ENCODE results near the gene KIF12.

Gene KIF12

DNA sequence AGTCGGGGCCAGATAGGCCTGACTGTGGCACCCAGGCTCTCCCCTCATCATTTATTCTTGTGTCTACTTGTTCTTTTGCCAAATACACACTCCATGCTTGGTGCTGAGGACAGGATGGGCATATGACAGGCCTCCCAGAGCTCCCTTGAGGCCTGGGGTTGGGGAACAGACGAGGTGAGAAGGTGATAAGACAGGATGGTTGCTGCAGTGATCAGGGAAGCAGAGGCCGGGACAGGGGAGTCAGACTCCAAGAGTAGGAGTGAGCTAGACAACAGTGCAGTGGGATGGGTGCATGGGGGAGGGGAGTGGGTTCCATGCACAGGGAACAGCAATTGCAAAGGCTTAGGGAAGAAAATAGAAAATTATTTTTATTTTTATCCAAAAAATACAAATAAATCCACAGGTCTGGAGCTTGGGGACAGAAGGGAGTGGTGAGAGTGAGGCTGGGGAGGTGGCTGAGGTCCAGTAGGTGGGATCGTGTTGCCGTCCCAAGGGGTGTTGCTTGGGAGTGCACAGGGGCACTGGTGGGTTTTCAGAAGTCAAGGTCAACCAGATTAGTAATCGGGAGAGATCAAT, 17.6 kb downstream of the KIF12 start:
- H3K27ac ChIP-seq (ENCODE audit: low read length): peak overlapping the region; percentile 51

DNA sequence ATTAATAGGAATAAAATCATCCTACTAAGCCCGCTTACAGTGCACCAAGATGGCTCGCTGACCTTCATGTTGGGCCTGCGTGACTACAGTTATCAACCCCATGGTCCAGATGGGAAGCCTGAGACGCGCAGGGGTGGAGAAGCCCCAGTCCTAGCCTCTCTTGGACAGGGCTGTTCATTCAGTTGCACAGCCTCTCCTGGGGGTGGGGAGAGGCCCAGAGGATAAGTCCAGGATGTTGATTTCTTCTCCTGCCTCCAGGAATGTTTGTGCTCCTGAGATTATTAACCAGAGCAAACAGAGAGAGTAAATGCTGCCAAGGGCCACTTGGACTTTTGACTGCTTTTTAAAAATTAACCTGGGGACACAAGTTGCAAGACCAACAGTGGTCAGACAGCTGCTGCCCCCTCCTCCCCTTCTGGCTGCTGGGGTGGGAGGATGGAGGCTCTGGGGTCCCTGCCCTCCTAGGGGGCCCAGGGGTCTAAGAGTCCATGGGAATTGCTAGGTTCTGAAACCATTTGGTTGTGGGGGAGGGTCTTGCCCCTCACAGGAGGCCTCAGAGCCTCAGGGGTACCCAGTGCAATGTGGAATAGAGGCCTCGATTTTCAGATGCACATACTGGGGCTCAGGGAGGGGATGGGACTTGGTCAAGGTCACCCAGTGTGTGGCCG, 18.2 kb downstream of the KIF12 start:
- Histone ChIP-seq H3K27me3 (ENCODE audit: low read depth, low read length) (peaks cover 6% of the 10 kb centered on the region), H3K4me3 (ENCODE audit: low read depth in 1 of 2, low read length in 2 of 2) (no peak overlapping the region), H3K4me1 (ENCODE audit: control insufficient read depth in 1 of 2, insufficient read depth in 2 of 2, low read length in 2 of 2) (peaks cover 0 to 3% of the 10 kb centered on the region in 2 donors), H3K27ac (ENCODE audit: low read length) (peak overlapping the region; percentile 51), H3K36me3 (ENCODE audit: control insufficient read depth in 1 of 2, insufficient read depth in 2 of 2, low read length in 2 of 2) (no peaks in the 10 kb centered on the region), H3K9me3 (ENCODE audit: control insufficient read depth in 1 of 2, low read length in 2 of 2) (no peaks in the 10 kb centered on the region)

More for the DNA sequence above, 17.6 kb downstream of the KIF12 start:
- Histone ChIP-seq H3K9me3 (ENCODE audit: control insufficient read depth in 1 of 2, low read length in 2 of 2) (no peaks in the 10 kb centered on the region), H3K4me1 (ENCODE audit: control insufficient read depth in 1 of 2, insufficient read depth in 2 of 2, low read length in 2 of 2) (peaks cover 0 to 3% of the 10 kb centered on the region in 2 donors), H3K4me3 (ENCODE audit: low read depth in 1 of 2, low read length in 2 of 2) (no peak overlapping the region), H3K36me3 (ENCODE audit: control insufficient read depth in 1 of 2, insufficient read depth in 2 of 2, low read length in 2 of 2) (no peaks in the 10 kb centered on the region), H3K27me3 (ENCODE audit: low read depth, low read length) (peaks cover 3% of the 10 kb centered on the region)

DNA sequence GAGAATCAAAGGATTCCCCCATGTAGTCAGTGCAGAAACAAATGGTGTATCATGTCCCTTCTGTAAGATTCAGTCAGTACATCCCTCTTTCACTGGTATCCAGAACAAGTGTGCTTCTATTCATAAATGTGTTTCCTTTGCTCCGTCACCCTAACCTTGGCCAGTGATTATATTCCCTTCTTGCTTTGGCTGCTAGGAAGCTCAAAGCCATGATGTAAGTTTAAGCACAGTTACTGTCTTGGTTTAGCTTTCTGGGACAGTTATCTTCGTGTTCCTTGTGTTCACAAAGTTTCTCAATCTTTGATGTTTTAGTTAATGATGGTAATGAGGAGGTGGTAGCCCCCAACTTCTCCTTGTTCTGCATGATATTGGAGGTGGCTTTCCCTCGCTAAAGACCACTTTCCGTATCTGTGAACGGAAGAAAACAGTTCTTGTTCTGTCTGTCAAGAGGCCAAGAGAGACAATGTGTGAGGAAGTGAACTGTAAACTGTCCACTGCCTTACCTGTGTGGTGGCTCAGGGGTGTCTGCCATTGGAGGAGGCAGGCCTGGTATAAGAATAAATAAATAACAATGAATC, 18.8 kb downstream of the KIF12 start:
- Histone ChIP-seq H3K27me3 (ENCODE audit: low read depth, low read length) (peaks cover 6% of the 10 kb centered on the region), H3K27ac (ENCODE audit: low read length) (no peak overlapping the region), H3K36me3 (ENCODE audit: control insufficient read depth in 1 of 2, insufficient read depth in 2 of 2, low read length in 2 of 2) (no peaks in the 10 kb centered on the region), H3K4me3 (ENCODE audit: low read depth in 1 of 2, low read length in 2 of 2) (no peak overlapping the region), H3K4me1 (ENCODE audit: control insufficient read depth in 1 of 2, insufficient read depth in 2 of 2, low read length in 2 of 2) (peaks cover 0 to 3% of the 10 kb centered on the region in 2 donors), H3K9me3 (ENCODE audit: control insufficient read depth in 1 of 2, low read length in 2 of 2) (no peaks in the 10 kb centered on the region)

DNA sequence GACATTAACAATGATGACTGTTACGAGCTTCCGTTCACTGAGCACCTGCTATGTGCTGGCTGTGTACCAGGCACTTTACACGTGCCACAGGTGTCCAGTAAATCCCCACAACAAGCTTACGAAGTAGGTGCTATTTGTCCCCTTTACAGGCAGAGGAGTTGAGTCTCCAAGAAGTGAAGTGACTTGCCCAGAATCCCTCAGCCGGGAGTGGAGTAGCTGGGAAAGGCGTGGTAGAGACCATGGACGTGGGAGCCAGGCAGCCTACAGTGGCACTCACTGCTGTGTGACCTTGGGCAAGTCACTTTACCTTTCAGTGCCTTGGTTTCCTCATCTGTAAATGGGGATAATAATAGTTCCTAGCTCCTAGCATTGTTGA, 20.3 kb downstream of the KIF12 start:
- Histone ChIP-seq H3K27me3 (ENCODE audit: low read depth, low read length) (peaks cover 6% of the 10 kb centered on the region), H3K9me3 (ENCODE audit: control insufficient read depth in 1 of 2, low read length in 2 of 2) (no peaks in the 10 kb centered on the region), H3K36me3 (ENCODE audit: control insufficient read depth in 1 of 2, insufficient read depth in 2 of 2, low read length in 2 of 2) (no peaks in the 10 kb centered on the region), H3K4me1 (ENCODE audit: control insufficient read depth in 1 of 2, insufficient read depth in 2 of 2, low read length in 2 of 2) (peaks cover 0 to 3% of the 10 kb centered on the region in 2 donors), H3K4me3 (ENCODE audit: low read depth in 1 of 2, low read length in 2 of 2) (no peak overlapping the region), H3K27ac (ENCODE audit: low read length) (no peak overlapping the region)

DNA sequence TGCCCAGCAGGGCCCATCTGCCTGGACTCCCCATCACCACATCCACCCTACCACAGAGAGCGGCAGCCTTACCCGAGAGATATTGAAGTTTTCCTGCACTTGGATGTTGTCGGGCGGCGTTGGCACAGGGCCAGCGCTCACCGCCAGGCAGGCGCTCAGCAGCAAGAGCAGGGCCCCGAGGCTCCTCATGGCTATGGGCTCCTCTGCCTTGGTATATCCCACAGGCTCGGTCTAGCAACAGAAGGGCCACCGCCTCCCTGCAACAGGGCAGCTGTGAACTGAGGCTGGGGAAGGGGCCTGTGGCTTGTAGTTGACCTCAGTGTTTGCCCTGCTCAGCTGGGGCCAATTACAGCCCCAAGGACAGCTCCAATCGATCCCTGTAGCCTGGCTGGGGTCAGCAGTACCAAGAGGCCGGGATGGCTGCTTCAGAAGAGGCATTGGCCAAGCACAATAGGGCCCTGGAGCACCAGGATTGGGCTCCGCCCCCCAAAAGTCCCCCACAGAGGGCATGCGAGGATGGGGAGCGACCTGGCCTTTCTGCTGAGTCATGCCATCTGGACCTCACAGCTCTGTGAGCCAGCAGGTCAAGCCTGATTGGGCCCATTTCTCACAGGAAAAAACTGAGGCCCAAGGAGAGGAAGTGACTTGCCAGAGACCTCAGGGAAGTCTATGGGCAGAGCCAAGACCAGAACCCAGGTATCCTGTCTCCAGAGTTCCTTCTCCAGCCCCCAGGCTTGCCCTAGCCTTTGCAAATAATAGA, 20.9 kb downstream of the KIF12 start, which contains the start of gene AMBP:
AMBP (minus strand) TSS at position 280 of the 760 bp plus-strand sequence; CDS start at position 189, 91 bp downstream.
- peaks cover 0 to 3% of the 10 kb centered on the region in 2 donors for H3K4me1 ChIP-seq (ENCODE audit: control insufficient read depth in 1 of 2, insufficient read depth in 2 of 2, low read length in 2 of 2)
- no peak within 1 kb of the TSS for H3K27ac ChIP-seq (ENCODE audit: low read length)
- no peaks in the 10 kb centered on the region for H3K36me3 ChIP-seq (ENCODE audit: control insufficient read depth in 1 of 2, insufficient read depth in 2 of 2, low read length in 2 of 2)
- H3K4me3 ChIP-seq (ENCODE audit: low read depth in 1 of 2, low read length in 2 of 2): no peak within 1 kb of the TSS
- peaks cover 6% of the 10 kb centered on the region for H3K27me3 ChIP-seq (ENCODE audit: low read depth, low read length)
- H3K9me3 ChIP-seq (ENCODE audit: control insufficient read depth in 1 of 2, low read length in 2 of 2): no peaks in the 10 kb centered on the region

DNA sequence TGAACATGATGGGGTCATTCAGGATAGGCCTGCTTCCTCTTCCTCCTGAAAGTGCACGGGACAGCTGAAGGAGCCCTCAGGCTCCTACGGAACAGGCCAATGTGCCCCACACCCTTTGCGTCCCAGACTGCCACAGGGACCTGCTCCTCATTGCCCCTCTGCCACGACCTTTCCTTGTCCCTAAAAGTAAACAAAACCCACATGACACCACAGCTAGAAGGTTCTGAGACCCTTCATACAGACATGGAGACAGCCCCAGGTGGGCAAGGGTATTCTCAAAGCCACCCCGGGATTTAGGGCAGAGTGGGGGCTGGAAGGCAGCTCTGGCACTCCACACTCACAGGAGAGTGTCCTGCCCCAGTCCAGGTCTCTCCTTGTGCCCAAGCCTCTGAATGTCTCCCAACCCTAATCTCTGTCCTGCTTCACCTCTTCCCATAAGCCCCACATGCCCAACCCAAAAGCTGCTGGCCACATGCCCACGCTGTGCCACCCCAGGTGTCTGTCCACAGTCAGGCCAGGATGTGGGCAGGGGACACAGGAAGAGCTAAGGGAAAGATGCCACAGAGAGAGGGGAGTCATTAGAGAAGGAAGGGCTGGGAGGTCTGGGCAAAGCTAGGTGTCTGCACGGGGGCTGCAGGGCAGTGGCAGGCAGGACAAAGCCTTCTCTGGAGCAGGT, 21.8 kb downstream of the KIF12 start:
- Histone ChIP-seq H3K27me3 (ENCODE audit: low read depth, low read length) (peaks cover 6% of the 10 kb centered on the region), H3K36me3 (ENCODE audit: control insufficient read depth in 1 of 2, insufficient read depth in 2 of 2, low read length in 2 of 2) (no peaks in the 10 kb centered on the region), H3K4me1 (ENCODE audit: control insufficient read depth in 1 of 2, insufficient read depth in 2 of 2, low read length in 2 of 2) (peaks cover 0 to 4% of the 10 kb centered on the region in 2 donors), H3K9me3 (ENCODE audit: control insufficient read depth in 1 of 2, low read length in 2 of 2) (no peaks in the 10 kb centered on the region), H3K27ac (ENCODE audit: low read length) (no peak overlapping the region), H3K4me3 (ENCODE audit: low read depth in 1 of 2, low read length in 2 of 2) (no peak overlapping the region)

DNA sequence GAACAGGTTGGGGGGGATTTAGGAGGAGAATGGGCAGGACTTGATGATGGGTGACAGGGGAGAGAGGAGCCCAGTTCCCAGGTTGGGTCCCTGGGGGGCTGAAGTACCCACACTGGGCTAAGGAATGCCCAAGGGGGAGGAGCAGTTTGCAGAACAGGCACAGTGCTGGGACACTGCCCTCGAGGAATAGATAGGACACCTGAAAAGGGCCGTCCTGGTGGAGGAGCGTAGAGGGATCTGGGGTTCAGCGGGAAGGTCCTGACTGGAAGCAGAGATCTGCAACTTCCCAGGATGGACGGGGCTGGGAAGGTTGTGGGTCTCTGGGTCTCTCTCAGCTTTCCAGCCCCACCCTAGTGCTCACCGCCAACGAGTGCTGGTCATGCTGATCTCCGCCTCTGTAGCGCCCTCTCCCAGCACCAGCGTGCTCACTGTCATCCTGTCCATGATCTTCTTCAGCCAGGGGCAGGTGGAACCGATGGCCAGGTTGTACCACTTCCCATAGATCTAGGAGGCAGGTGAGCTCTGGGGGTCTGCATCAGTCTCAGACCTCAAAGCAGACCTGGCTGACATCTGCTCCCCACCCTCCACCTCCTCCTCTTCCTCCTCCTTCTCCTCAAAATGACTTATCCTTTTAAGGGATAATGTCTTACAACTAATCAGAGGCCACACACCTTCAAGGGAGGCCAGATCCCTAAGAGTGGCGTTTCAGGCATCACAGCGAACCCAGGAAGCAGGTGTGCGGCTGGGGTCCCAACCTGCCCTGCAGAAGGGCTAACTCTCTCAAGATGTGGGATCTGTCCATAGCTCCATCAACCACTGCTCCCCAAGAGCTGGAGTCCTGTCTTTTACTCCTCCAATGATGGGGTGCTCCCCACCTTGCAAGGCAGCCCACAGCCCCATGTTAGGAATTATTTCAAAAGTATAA, 22.6 kb downstream of the KIF12 start:
- Histone ChIP-seq H3K27ac (ENCODE audit: low read length) (no peak overlapping the region), H3K27me3 (ENCODE audit: low read depth, low read length) (peaks cover 6% of the 10 kb centered on the region), H3K4me1 (ENCODE audit: control insufficient read depth in 1 of 2, insufficient read depth in 2 of 2, low read length in 2 of 2) (peaks cover 0 to 8% of the 10 kb centered on the region in 2 donors), H3K9me3 (ENCODE audit: control insufficient read depth in 1 of 2, low read length in 2 of 2) (no peaks in the 10 kb centered on the region), H3K4me3 (ENCODE audit: low read depth in 1 of 2, low read length in 2 of 2) (no peak overlapping the region), H3K36me3 (ENCODE audit: control insufficient read depth in 1 of 2, insufficient read depth in 2 of 2, low read length in 2 of 2) (no peaks in the 10 kb centered on the region)

DNA sequence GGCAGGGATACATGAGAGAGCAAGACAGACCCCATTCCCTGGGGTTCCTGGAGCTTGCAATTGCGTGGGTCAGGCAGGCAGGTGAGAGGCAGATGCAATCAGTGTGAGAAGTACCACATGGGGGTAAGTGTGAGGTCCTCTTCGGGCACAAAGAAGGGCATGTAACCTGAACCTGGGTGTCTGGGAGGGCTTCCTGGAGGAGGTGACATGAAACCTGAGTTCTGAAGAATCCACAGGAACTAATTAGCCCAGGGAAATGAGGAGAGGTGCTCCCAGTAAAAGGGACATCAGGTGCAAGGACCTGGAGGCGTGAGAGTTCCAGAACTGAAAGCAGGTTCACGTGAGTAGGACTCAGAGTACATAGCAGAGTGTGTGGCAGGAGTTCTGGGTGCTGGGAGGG, 23.5 kb downstream of the KIF12 start:
- Histone ChIP-seq H3K4me1 (ENCODE audit: control insufficient read depth in 1 of 2, insufficient read depth in 2 of 2, low read length in 2 of 2) (peaks cover 0 to 8% of the 10 kb centered on the region in 2 donors), H3K9me3 (ENCODE audit: control insufficient read depth in 1 of 2, low read length in 2 of 2) (no peaks in the 10 kb centered on the region), H3K27ac (ENCODE audit: low read length) (no peak overlapping the region), H3K27me3 (ENCODE audit: low read depth, low read length) (peaks cover 6% of the 10 kb centered on the region), H3K4me3 (ENCODE audit: low read depth in 1 of 2, low read length in 2 of 2) (no peak overlapping the region), H3K36me3 (ENCODE audit: control insufficient read depth in 1 of 2, insufficient read depth in 2 of 2, low read length in 2 of 2) (no peaks in the 10 kb centered on the region)

DNA sequence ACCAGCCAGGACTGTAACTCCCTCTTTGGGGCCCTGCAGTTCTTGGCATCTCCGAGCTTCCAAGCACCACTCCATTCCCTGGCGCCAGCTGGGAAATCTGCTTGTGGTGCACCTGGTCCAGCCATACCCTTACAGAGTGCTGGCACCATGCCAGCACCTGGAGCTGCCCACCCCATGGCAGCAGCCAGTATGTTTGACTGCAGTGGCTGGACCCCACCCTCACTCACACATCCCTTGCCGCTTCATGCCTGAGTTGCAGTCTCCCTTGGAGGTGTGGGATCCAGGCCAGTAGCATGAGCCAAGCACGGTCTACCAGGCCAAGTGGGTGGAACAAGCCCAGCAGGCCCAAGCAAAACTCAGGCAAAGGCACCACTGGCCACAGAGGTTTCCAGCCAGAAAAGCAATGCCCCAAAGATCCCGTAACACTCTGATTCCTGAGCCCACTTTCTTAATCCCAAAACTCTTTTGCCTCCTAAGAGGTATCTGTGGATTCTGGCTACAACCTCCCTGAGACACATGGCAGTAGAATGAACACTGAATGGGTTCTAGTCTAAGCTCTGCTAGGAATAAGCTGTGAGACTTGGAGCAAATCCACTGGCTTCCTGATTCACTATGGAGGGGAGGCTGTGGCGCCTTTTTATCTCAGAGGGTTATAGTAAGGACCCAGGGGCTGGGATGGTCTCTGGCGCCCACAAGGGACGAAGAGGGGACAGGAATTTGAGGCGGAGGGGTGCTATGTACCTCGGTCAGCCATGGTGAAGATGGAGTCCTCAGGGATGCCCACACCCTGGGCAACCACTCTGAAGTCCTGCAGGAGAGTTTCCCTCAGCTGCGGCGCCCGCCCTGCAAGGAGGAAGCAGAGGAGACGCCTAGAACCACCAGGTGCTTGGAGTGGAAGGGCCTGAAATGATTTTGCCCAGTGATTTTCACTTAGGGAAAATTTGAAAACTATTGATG, 26.6 kb downstream of the KIF12 start:
- Histone ChIP-seq H3K4me3 (ENCODE audit: low read depth in 1 of 2, low read length in 2 of 2) (no peak overlapping the region), H3K27me3 (ENCODE audit: low read depth, low read length) (peaks cover 6% of the 10 kb centered on the region), H3K36me3 (ENCODE audit: control insufficient read depth in 1 of 2, insufficient read depth in 2 of 2, low read length in 2 of 2) (no peaks in the 10 kb centered on the region), H3K9me3 (ENCODE audit: control insufficient read depth in 1 of 2, low read length in 2 of 2) (no peaks in the 10 kb centered on the region), H3K4me1 (ENCODE audit: control insufficient read depth in 1 of 2, insufficient read depth in 2 of 2, low read length in 2 of 2) (peaks cover 0 to 8% of the 10 kb centered on the region in 2 donors), H3K27ac (ENCODE audit: low read length) (no peak overlapping the region)
